Astrocyte of the cerebellum (primary cell): Measurements from ENCODE around the gene IL10RA.

Experiments
- DNase-seq: peaks from one replicate; pipeline ENCODE4 v3.0.0-alpha.2; 2011; ENCODE audit warnings: low read depth
- H3K4me3 ChIP-seq: 2 replicates; pipeline ENCODE4 v1.5.1; 2011; ENCODE audit warnings: mild to moderate bottlenecking, low read depth, low read length, moderate library complexity
- CTCF ChIP-seq: IDR thresholded peaks from 2 replicates; pipeline ENCODE4 v1.5.1; 2012; ENCODE audit warnings: low read length, low read depth, moderate library complexity, mild to moderate bottlenecking; ENCODE audit errors: missing control alignments
- in situ Hi-C: cut with HindIII; loops from 2 replicates; pipeline ENCODE4 v1.10.0; 2017; ENCODE audit warnings: low sequenced_read_pairs

The IL10RA gene

GRCh38 chr11:117950993-117951961 lies 34.9 kb upstream of the IL10RA start:
- no peak for DNase-seq
- in situ Hi-C loops: no loop called here
- no peak overlapping the region for H3K4me3 ChIP-seq
- TF ChIP-seq CTCF: no peak

- DNase-seq: no peak
- TF ChIP-seq CTCF: no peak
- in situ Hi-C loops: no loop called here
- H3K4me3 ChIP-seq: no peak overlapping the region
Measured at GRCh38 chr11:117953024-117953671, 33.0 kb upstream of the IL10RA start.

- TF ChIP-seq CTCF: no peak
- no peak overlapping the region for H3K4me3 ChIP-seq
- DNase-seq: no peak
- in situ Hi-C loops: no loop called here
Measured at GRCh38 chr11:117958949-117959348, 27.2 kb upstream of the IL10RA start.

GRCh38 chr11:117959438-117960149 lies 26.6 kb upstream of the IL10RA start:
- TF ChIP-seq CTCF: no peak
- in situ Hi-C loops: no loop called here
- no peak for DNase-seq
- H3K4me3 ChIP-seq: no peak overlapping the region

GRCh38 chr11:117960406-117960805 lies 25.8 kb upstream of the IL10RA start:
- no peak for DNase-seq
- H3K4me3 ChIP-seq: no peak overlapping the region
- TF ChIP-seq CTCF: no peak
- in situ Hi-C loops: no loop called here

- no peak for TF ChIP-seq CTCF
- no peak for DNase-seq
- H3K4me3 ChIP-seq: no peak overlapping the region
- in situ Hi-C loops: no loop called here
Measured at GRCh38 chr11:117961896-117962295, 24.3 kb upstream of the IL10RA start.
